Heart left ventricle (tissue), 13 donors: Measurements from ENCODE around the gene NKAPL.

ENCODE experiments used
- CTCF ChIP-seq, 12 donors: fragments of 200-600 bp; sonication (generic) in 4 of 12; IDR thresholded peaks; one replicate each; pipeline versions ENCODE4 v1.5.0 to v1.8.0; 2018 to 2022; ENCODE audit warnings: antibody characterized with exemption in 12 of 12, mild to moderate bottlenecking in 5 of 12
- POLR2A ChIP-seq, 2 donors: fragments of 450-650 bp; IDR thresholded peaks; one replicate each; pipeline ENCODE4 v1.6.1; 2017; ENCODE audit warnings: antibody characterized with exemption in 2 of 2, mild to moderate bottlenecking in 2 of 2, moderate library complexity in 2 of 2
- donor health status: ischemic (EF 13 %, LVEDD 7.1; RV severe dilation, severe dysfunction).
- donor health status: DM: no; HTN: yes; CAD: no.
- donor health status: DM: no; HTN: no; CAD: no.
- donor health status: ischemic (EF 25% LVEDD 6.9; RV normal size, moderate dysfunction).
- donor health status: ischemic (EF 25% LVEDD 5.7; RV mildly dilated, moderate dysfunction).
- donor health status: ischemic (EF 35%, LVEDD 5.7; RV mildly dilated, moderate dysfunction).
- donor health status: nonischemic (EF 11% LVEDD 7.7; RV severe dilation, severe dysfunction).
- donor health status: DM: yes; HTN: yes; CAD: no.
- donor health status: PGD.
- donor health status: ischemic (EF 29% LVEDD 5.4; RV normal size, mild dysfunction).
- donor health status: nonischemic (EF 23%, LVEDD 6.1; RV moderate dilation, normal function).

- TF ChIP-seq CTCF (IDR thresholded peaks at IDR 0.05) (no peak), POLR2A (IDR thresholded peaks at IDR 0.05) (no peak)
Observed at GRCh38 chr6:28245206-28245941, 13.7 kb upstream of the NKAPL start.
